Mesendoderm (in vitro differentiated cells): Measurements from ENCODE around the gene CTSL.

Source experiments
- DNase-seq: peaks from one replicate; pipeline ENCODE4 v3.0.0; 2013
- H2AK5ac ChIP-seq: 2 replicates; pipeline ENCODE4 v1.6.1; 2013; ENCODE audit warnings: low read length, inconsistent platforms
- H2BK120ac ChIP-seq: 2 replicates; pipeline ENCODE4 v1.6.1; 2013; ENCODE audit warnings: low read depth, mild to moderate bottlenecking, low read length, moderate library complexity, mixed read lengths
- H2BK15ac ChIP-seq: replicated peaks from 2 replicates; pipeline ENCODE4 v1.6.1; 2013; ENCODE audit warnings: low read depth, mild to moderate bottlenecking, moderate library complexity
- H2BK5ac ChIP-seq: 2 replicates; pipeline ENCODE4 v1.6.1; 2013; ENCODE audit warnings: low read length, inconsistent platforms
- H3K18ac ChIP-seq: 2 replicates; pipeline ENCODE4 v1.6.1; 2013; ENCODE audit warnings: mild to moderate bottlenecking, low read length, mixed read lengths
- H3K23ac ChIP-seq: one replicate; pipeline ENCODE4 v1.6.1; 2013; ENCODE audit warnings: low read length
- H3K27ac ChIP-seq: 2 replicates; pipeline ENCODE4 v1.5.1; 2013; ENCODE audit warnings: low read depth, mild to moderate bottlenecking, inconsistent platforms, low read length, moderate library complexity
- H3K27me3 ChIP-seq: 2 replicates; pipeline ENCODE4 v1.6.1; 2013; ENCODE audit warnings: low read length, control low read depth, mild to moderate bottlenecking, inconsistent platforms; ENCODE audit not compliant: insufficient read depth, poor library complexity
- H3K36me3 ChIP-seq: 2 replicates; pipeline ENCODE4 v1.6.1; 2013; ENCODE audit warnings: low read length, inconsistent platforms; ENCODE audit not compliant: control insufficient read depth, insufficient read depth
- H3K4ac ChIP-seq: one replicate; pipeline ENCODE4 v1.6.1; 2013; ENCODE audit warnings: low read depth, mild to moderate bottlenecking, low read length, moderate library complexity
- H3K4me1 ChIP-seq: 2 replicates; pipeline ENCODE4 v1.6.1; 2013; ENCODE audit warnings: low read depth, low read length, inconsistent platforms; ENCODE audit not compliant: control insufficient read depth
- H3K4me2 ChIP-seq: 2 replicates; pipeline ENCODE4 v1.6.1; 2013; ENCODE audit warnings: low read length
- H3K4me3 ChIP-seq: 2 replicates; pipeline ENCODE4 v1.5.1; 2013; ENCODE audit warnings: mild to moderate bottlenecking, low read length
- H3K56ac ChIP-seq: one replicate; pipeline ENCODE4 v1.6.1; 2013; ENCODE audit warnings: low read length
- H3K79me1 ChIP-seq: 2 replicates; pipeline ENCODE4 v1.6.1; 2013; ENCODE audit warnings: low read length, inconsistent platforms
- H3K79me2 ChIP-seq: 2 replicates; pipeline ENCODE4 v1.6.1; 2013; ENCODE audit warnings: mild to moderate bottlenecking, low read length; ENCODE audit not compliant: control insufficient read depth, insufficient read depth
- H3K9ac ChIP-seq: 2 replicates; pipeline ENCODE4 v1.6.1; 2013; ENCODE audit warnings: low read length, inconsistent platforms
- H4K5ac ChIP-seq: one replicate; pipeline ENCODE4 v1.6.1; 2013; ENCODE audit warnings: low read length
- H4K8ac ChIP-seq: one replicate; pipeline ENCODE4 v1.6.1; 2013; ENCODE audit warnings: low read depth, mild to moderate bottlenecking, control low read depth, low read length, moderate library complexity
- WGBS: extraction: QIAGEN DNeasy Blood & Tissue Kit; methylation state at CpG from one replicate; pipeline ENCODE4 v1.1.7; 2013; ENCODE audit warnings: low lambda C conversion rate, missing lambda C conversion rate; ENCODE audit not compliant: insufficient coverage; ENCODE audit errors: extremely low coverage; 5-methylcytosine and 5-hydroxymethylcytosine counted together

The CTSL gene

DNA sequence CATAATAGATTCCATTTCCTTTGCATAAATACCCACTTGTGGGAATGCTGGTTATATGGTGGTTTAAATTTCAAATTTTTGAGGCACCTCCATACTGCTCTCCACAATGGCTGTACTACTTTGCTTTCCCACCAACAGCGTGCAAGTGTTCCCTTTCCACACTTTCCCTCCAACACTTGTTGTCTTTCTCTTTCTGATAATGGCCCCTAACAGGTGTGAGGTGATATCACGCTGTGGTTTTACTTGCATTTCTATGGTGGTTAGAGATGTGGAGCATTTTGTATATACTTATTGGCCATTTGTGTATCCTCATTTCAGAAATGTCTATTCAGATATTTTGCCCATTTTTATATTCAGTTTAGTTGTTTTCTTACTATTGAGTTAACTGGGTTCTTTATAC lies 34.6 kb downstream of the CTSL start:
- Histone ChIP-seq H3K56ac (no peak overlapping the region), H3K18ac (no peak overlapping the region), H3K9ac (no peak overlapping the region), H2BK120ac (no peak overlapping the region), H3K27ac (no peak overlapping the region), H2BK15ac (no peak overlapping the region), H4K5ac (no peak overlapping the region), H4K8ac (no peak overlapping the region), H3K79me2 (no peaks in the 10 kb centered on the region), H3K23ac (no peak overlapping the region), H3K4me1 (no peaks in the 10 kb centered on the region), H3K4me3 (no peak overlapping the region), H3K79me1 (no peaks in the 10 kb centered on the region), H2BK5ac (no peak overlapping the region), H2AK5ac (no peak overlapping the region), H3K4ac (no peak overlapping the region), H3K27me3 (no peaks in the 10 kb centered on the region), H3K36me3 (no peaks in the 10 kb centered on the region), H3K4me2 (no peak overlapping the region)
- DNase-seq: no peak
- no CpG with 5 or more reads among the region's 2 CpGs for WGBS

- no peaks in the 10 kb centered on the region for H3K27me3 ChIP-seq
- no peak overlapping the region for H2AK5ac ChIP-seq
- no peaks in the 10 kb centered on the region for H3K4me1 ChIP-seq
- no peak overlapping the region for H2BK120ac ChIP-seq
- H3K79me1 ChIP-seq: no peaks in the 10 kb centered on the region
- WGBS: no CpG with 5 or more reads among the region's 6 CpGs
- no peak overlapping the region for H4K5ac ChIP-seq
- no peak overlapping the region for H3K9ac ChIP-seq
- no peaks in the 10 kb centered on the region for H3K79me2 ChIP-seq
- no peak overlapping the region for H2BK5ac ChIP-seq
- H3K4me3 ChIP-seq: no peak overlapping the region
- no peak overlapping the region for H3K4me2 ChIP-seq
- H3K56ac ChIP-seq: no peak overlapping the region
- H3K36me3 ChIP-seq: no peaks in the 10 kb centered on the region
- no peak for DNase-seq
- no peak overlapping the region for H3K27ac ChIP-seq
- no peak overlapping the region for H2BK15ac ChIP-seq
- no peak overlapping the region for H3K23ac ChIP-seq
- H3K4ac ChIP-seq: no peak overlapping the region
- no peak overlapping the region for H4K8ac ChIP-seq
- H3K18ac ChIP-seq: no peak overlapping the region
These were observed 37.4 kb downstream of the CTSL start for GRCh38 chr9:87763286-87763685.

DNA sequence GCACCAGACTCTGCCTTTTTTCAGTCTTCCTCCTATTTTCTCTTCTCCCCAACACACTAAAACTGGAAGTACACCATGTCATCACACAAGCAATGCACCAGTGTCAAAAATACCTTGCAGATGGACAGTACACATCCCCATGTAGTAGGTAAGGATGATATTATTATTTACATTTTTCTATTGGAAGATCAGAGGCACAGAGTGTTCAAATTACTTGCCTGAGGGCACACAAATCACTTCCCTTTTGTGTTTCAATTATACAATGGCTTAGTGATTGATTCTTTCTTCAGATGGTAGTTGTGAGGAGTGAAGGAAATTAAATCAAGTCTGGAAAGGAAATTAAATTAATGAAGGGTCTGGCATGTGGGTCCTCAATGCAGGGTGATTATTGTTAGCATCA lies 39.6 kb downstream of the CTSL start:
- Histone ChIP-seq H4K8ac (no peak overlapping the region), H4K5ac (no peak overlapping the region), H3K36me3 (no peaks in the 10 kb centered on the region), H3K27me3 (no peaks in the 10 kb centered on the region), H3K4me1 (no peaks in the 10 kb centered on the region), H3K4ac (no peak overlapping the region), H3K27ac (no peak overlapping the region), H3K4me3 (no peak overlapping the region), H3K79me1 (no peaks in the 10 kb centered on the region), H2AK5ac (no peak overlapping the region), H2BK120ac (no peak overlapping the region), H3K18ac (no peak overlapping the region), H2BK5ac (no peak overlapping the region), H2BK15ac (no peak overlapping the region), H3K4me2 (no peak overlapping the region), H3K9ac (no peak overlapping the region), H3K79me2 (no peaks in the 10 kb centered on the region), H3K56ac (no peak overlapping the region), H3K23ac (no peak overlapping the region)
- DNase-seq: no peak

DNA sequence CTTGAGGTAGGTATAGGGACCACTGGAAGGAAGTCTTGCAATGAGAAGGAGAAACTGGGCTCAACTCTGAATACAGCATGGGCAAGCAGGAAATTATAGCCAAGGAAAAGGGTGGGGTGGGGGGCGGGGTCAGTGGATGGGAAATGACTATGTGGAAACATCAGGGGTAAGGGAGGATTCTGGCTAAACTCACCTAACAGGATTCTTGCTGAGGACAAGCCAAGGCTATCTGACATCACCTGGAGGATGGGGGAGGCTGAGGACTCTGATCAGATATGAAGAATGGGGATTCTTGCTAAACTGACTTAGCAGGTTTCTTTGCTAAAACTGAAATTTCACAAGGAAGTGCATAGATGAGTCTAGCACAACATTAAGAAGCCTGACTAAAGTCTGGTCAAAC lies 40.8 kb downstream of the CTSL start:
- DNase-seq: peak; percentile 91
- Histone ChIP-seq H3K56ac (no peak overlapping the region), H2BK5ac (no peak overlapping the region), H3K79me1 (no peaks in the 10 kb centered on the region), H2BK15ac (no peak overlapping the region), H3K4me3 (no peak overlapping the region), H3K18ac (no peak overlapping the region), H4K5ac (no peak overlapping the region), H3K9ac (no peak overlapping the region), H3K4me2 (no peak overlapping the region), H3K36me3 (no peaks in the 10 kb centered on the region), H3K4ac (no peak overlapping the region), H3K79me2 (no peaks in the 10 kb centered on the region), H3K4me1 (no peaks in the 10 kb centered on the region), H3K27me3 (no peaks in the 10 kb centered on the region), H2AK5ac (no peak overlapping the region), H3K27ac (no peak overlapping the region), H4K8ac (no peak overlapping the region), H2BK120ac (no peak overlapping the region), H3K23ac (no peak overlapping the region)
- WGBS: no CpG with 5 or more reads among the region's 1 CpG

DNA sequence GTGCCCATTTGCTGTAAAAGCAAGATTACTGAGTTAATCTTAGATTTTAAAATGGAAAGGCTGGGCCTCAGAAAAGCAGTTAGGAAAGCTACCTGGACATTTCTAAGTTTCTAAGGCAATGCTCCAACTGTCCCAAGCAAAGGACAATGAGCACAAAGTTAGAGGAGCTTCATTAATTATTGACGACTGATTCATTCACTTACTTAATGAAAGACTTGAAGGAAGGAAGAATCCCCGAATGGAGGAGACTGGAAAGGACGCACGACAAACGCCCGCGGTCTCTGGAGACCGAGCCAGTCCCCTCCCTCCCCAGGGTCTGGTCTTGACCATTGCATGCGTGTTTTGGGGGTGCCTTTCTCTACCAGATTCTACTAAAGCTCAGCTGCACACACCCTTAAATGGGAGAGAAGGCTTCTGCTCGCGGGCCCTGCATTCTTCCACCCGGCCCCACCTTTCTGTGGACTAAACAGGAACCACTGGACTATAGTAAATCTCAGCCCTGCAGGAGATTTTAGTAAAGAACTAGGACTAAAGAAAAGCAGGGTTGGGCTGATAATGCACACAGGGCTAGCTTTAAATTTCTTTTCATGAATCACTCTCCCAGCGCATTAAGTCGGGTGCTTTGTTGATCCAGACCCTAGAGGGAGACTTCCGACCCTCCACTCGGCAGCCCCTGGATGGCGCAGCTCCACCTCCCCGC lies 44.8 kb downstream of the CTSL start:
- Histone ChIP-seq H3K4ac (no peak overlapping the region), H3K79me1 (no peaks in the 10 kb centered on the region), H4K8ac (no peak overlapping the region), H3K18ac (no peak overlapping the region), H3K27ac (no peak overlapping the region), H3K36me3 (no peaks in the 10 kb centered on the region), H3K4me2 (no peak overlapping the region), H2BK15ac (no peak overlapping the region), H3K79me2 (no peaks in the 10 kb centered on the region), H3K4me1 (no peaks in the 10 kb centered on the region), H3K27me3 (no peaks in the 10 kb centered on the region), H3K9ac (peak overlapping the region; percentile 15), H2BK5ac (no peak overlapping the region), H4K5ac (no peak overlapping the region), H2AK5ac (no peak overlapping the region), H2BK120ac (no peak overlapping the region), H3K23ac (no peak overlapping the region), H3K56ac (no peak overlapping the region), H3K4me3 (no peak overlapping the region)
- WGBS: no CpG with 5 or more reads among the region's 18 CpGs
- no peak for DNase-seq

DNA sequence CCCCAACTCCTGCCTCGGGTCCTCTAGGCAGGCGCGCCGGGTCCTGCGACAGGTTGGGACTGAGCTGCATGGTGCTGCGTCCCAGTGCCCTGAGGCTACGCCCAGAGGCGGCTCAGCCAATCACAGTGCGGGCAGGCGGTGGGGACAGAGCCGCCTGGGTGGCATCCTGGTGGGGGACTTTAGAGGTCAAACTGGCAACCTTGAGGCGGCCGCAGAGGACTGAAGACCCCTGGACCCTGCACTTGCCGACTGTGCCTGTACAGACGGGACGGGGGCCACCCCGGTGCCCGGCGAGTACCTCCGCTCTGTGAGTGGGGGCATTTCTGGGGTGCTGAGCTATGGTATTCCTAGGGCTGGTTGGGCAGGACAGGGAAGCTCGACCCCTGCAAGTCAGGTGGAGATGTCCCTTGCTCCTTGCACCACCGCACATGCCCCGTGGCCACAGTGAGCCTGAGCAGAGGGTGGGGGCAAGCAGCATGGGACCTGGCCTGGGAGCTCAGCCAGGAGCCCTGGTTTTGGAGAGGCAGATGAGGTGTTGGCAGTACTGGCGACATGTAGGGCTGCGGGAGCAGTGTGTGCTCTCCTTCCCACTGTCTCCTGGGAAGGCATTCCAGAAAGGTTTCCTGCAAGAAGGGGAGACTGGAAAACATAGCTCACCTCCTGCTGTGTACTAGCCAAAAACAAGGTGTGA lies 45.5 kb downstream of the CTSL start:
- H3K18ac ChIP-seq: no peak overlapping the region
- H3K4me2 ChIP-seq: no peak overlapping the region
- H3K4me3 ChIP-seq: no peak overlapping the region
- H3K9ac ChIP-seq: no peak overlapping the region
- no CpG with 5 or more reads among the region's 25 CpGs for WGBS
- H3K4me1 ChIP-seq: no peaks in the 10 kb centered on the region
- H3K79me1 ChIP-seq: no peaks in the 10 kb centered on the region
- no peak overlapping the region for H2AK5ac ChIP-seq
- no peaks in the 10 kb centered on the region for H3K27me3 ChIP-seq
- H3K36me3 ChIP-seq: no peaks in the 10 kb centered on the region
- no peak overlapping the region for H2BK15ac ChIP-seq
- no peak overlapping the region for H3K4ac ChIP-seq
- no peak overlapping the region for H2BK120ac ChIP-seq
- H4K8ac ChIP-seq: no peak overlapping the region
- no peak overlapping the region for H3K23ac ChIP-seq
- no peak overlapping the region for H3K56ac ChIP-seq
- H3K27ac ChIP-seq: no peak overlapping the region
- no peak overlapping the region for H4K5ac ChIP-seq
- H3K79me2 ChIP-seq: no peaks in the 10 kb centered on the region
- no peak overlapping the region for H2BK5ac ChIP-seq
- peak; percentile 76 for DNase-seq
